Left forelimb (tissue), 1 donor: Measurements from ENCODE around the gene ACSS1.

Experiments
- DNase-seq: peaks from one replicate; pipeline ENCODE4 v3.0.0-alpha.2; 2018; ENCODE audit warnings: low spot score

The ACSS1 gene

GRCh38 chr20:24971376-24972101, 86.4 kb downstream of the ACSS1 start:
- DNase-seq: no peak

GRCh38 chr20:24970754-24971153, 87.2 kb downstream of the ACSS1 start:
- no peak for DNase-seq

GRCh38 chr20:24970030-24970553, 87.8 kb downstream of the ACSS1 start:
- no peak for DNase-seq

- DNase-seq: peak; percentile 55
Measured at GRCh38 chr20:24969186-24970029, 88.5 kb downstream of the ACSS1 start.

- no peak for DNase-seq
Measured at GRCh38 chr20:24968278-24968800, 89.6 kb downstream of the ACSS1 start.

GRCh38 chr20:24966317-24967012, 91.5 kb downstream of the ACSS1 start:
- DNase-seq: peak; percentile 41

GRCh38 chr20:24965065-24965919, 92.6 kb downstream of the ACSS1 start:
- peak; percentile 70 for DNase-seq

GRCh38 chr20:24964506-24964840, 93.5 kb downstream of the ACSS1 start:
- DNase-seq: no peak

- DNase-seq: peak; percentile 66
Measured at GRCh38 chr20:24963672-24964505, 94.0 kb downstream of the ACSS1 start.

- DNase-seq: no peak
Measured at GRCh38 chr20:24962510-24962909, 95.4 kb downstream of the ACSS1 start.

- no peak for DNase-seq
Measured at GRCh38 chr20:24962182-24962492, 95.8 kb downstream of the ACSS1 start.

GRCh38 chr20:24961384-24962181, 96.4 kb downstream of the ACSS1 start:
- DNase-seq: peak; percentile 45

GRCh38 chr20:24960861-24961260, 97.1 kb downstream of the ACSS1 start:
- no peak for DNase-seq

- DNase-seq: peak; percentile 54
Measured at GRCh38 chr20:24960302-24960801, 97.6 kb downstream of the ACSS1 start.

- DNase-seq: no peak
Measured at GRCh38 chr20:24959591-24960301, 98.2 kb downstream of the ACSS1 start.

GRCh38 chr20:24958506-24959385, 99.2 kb downstream of the ACSS1 start:
- peak; percentile 47 for DNase-seq

- DNase-seq: peak; percentile 60
Measured at GRCh38 chr20:24957326-24958016, 100.5 kb downstream of the ACSS1 start.
